ENCODE measurements around the gene RALGPS2. TPM values are rescaled to one million over a fixed set of nuclear protein-coding genes. Genes with fewer than 3 reads are reported as not detected.

The RALGPS2 gene
- total and polyA plus RNA-seq, 2 of the 8 experiments (the other 6 are each of a cell fraction or from before 2014, with no cell fraction given), result 6.7 to 38.0 TPM

GRCh38 chr1:178726545-178726944, 1.5 kb downstream of the RALGPS2 start:
- Histone ChIP-seq H3K79me1 (ENCODE audit: low read depth, low read length) (no peaks in the 10 kb centered on the region; the same call in 1 of the 2 replicates), H3K4me1 (replicated peaks in 1 of 4; ENCODE audit: control insufficient read depth in 3 of 4, insufficient read depth in 4 of 4, low read length in 3 of 4) (peaks cover 0 to 4% (median 3%) of the 10 kb centered on the region in 4 experiments; a peak in 5 of 7 replicates), H3K56ac (replicated peaks; ENCODE audit: insufficient read length, low read depth, low read length) (no peak overlapping the region), H2BK120ac (replicated peaks; ENCODE audit: low read depth, low read length) (no peak overlapping the region), H3K4ac (replicated peaks; ENCODE audit: insufficient read length, low read depth, low read length) (no peak overlapping the region), H3K27ac (ENCODE audit: low read depth, low read length) (no peak overlapping the region; the same call in 1 of the 2 replicates), H2BK15ac (ENCODE audit: low read length) (no peak overlapping the region), H4K91ac (replicated peaks; ENCODE audit: insufficient read length, low read length) (no peak overlapping the region), H3K4me2 (ENCODE audit: insufficient read depth in 1 of 2, low read depth in 2 of 2, low read length in 2 of 2) (peak overlapping the region; percentile 71 to 79), H3K4me3 (ENCODE audit: extremely low read depth in 1 of 4, insufficient read depth in 2 of 4, low read depth in 3 of 4, low read length in 4 of 4) (peak overlapping the region; percentile 63 to 89 (median 84)), H3K9me3 (ENCODE audit: insufficient read depth in 2 of 2, low read depth in 1 of 2, low read length in 1 of 2) (no peaks in the 10 kb centered on the region), H3K9ac (replicated peaks in 1 of 4; ENCODE audit: extremely low read depth in 1 of 4, low read depth in 3 of 4, low read length in 3 of 4) (peak overlapping the region in 1 of 4 experiments; percentile 43; a peak in 1 of 7 replicates), H2BK20ac (ENCODE audit: low read length) (no peak overlapping the region), H3K23ac (ENCODE audit: insufficient read length) (no peak overlapping the region), H3K14ac (ENCODE audit: insufficient read length) (no peak overlapping the region), H2BK5ac (ENCODE audit: low read depth, low read length) (no peak overlapping the region), H4K8ac (ENCODE audit: extremely low read depth, insufficient read depth, low read length) (no peak overlapping the region), H2AK5ac (ENCODE audit: low read depth, low read length) (no peak overlapping the region), H3K36me3 (ENCODE audit: control insufficient read depth in 2 of 4, insufficient read depth in 4 of 4, low read length in 3 of 4) (no peaks in the 10 kb centered on the region), H3K79me2 (ENCODE audit: control insufficient read depth in 1 of 2, insufficient read depth in 2 of 2, low read length in 2 of 2) (peaks cover under 1 to 51% of the 10 kb centered on the region in 2 experiments; a peak in 3 of 4 replicates), H3K27me3 (replicated peaks in 1 of 4; ENCODE audit: control insufficient read depth in 3 of 4, extremely low read depth in 1 of 4, insufficient read depth in 3 of 4, low read length in 3 of 4) (no peaks in the 10 kb centered on the region), H4K20me1 (replicated peaks in 1 of 2; ENCODE audit: control insufficient read depth in 1 of 2, insufficient read depth in 2 of 2, low read length in 2 of 2) (no peaks in the 10 kb centered on the region), H4K5ac (ENCODE audit: insufficient read length, low read depth, low read length) (peak overlapping the region; percentile 15), H3K23me2 (ENCODE audit: low read depth, low read length) (peaks cover 5% of the 10 kb centered on the region), H2BK12ac (ENCODE audit: low read depth, low read length) (no peak overlapping the region; the same call in 1 of the 2 replicates), H2AFZ (ENCODE audit: low read length) (no peak overlapping the region), H3K18ac (ENCODE audit: extremely low read depth, low read length) (no peak overlapping the region)
- POLR2A ChIA-PET (ENCODE audit: partially characterized antibody), result interaction anchor here (0.9 to 2.9 kb wide), 3 partner anchors 145 to 276 kb away, joined by 3 to 21 read pairs (median 4); no protein-coding TSS in a partner anchor
- FAIRE-seq (no peak), DNase-seq (ENCODE audit: low read depth in 1 of 2, low spot score in 2 of 2) (no peak)
- CTCF ChIA-PET (ENCODE audit: partially characterized antibody), result interaction anchor here (0.6 to 1.7 kb wide), 12 partner anchors 22 to 276 kb away, joined by 3 to 7 read pairs (median 4); no protein-coding TSS in a partner anchor
- 46% methylated on average over 5 of the region's 5 CpGs; no CpG with 5 or more reads in 1 of the 2 experiments for WGBS, 2 experiments (ENCODE audit: extremely low coverage in 1 of 2, insufficient coverage in 1 of 2, insufficient read length in 1 of 2, insufficient replicate concordance in 2 of 2, low coverage in 1 of 2, low lambda C conversion rate in 2 of 2, missing lambda C conversion rate in 1 of 2)
- TF ChIP-seq SAP30 (IDR thresholded peaks at IDR 0.05; ENCODE audit: insufficient read depth, insufficient replicate concordance, low read length), result no peak
- no peak for TF ChIP-seq MAFK (IDR thresholded peaks at IDR 0.05; ENCODE audit: low read depth, low read length)
- TF ChIP-seq ASH2L (IDR thresholded peaks at IDR 0.05; ENCODE audit: low read length), result no peak
- TF ChIP-seq, protein P1, sequence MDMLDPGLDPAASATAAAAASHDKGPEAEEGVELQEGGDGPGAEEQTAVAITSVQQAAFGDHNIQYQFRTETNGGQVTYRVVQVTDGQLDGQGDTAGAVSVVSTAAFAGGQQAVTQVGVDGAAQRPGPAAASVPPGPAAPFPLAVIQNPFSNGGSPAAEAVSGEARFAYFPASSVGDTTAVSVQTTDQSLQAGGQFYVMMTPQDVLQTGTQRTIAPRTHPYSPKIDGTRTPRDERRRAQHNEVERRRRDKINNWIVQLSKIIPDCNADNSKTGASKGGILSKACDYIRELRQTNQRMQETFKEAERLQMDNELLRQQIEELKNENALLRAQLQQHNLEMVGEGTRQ (IDR thresholded peaks at IDR 0.05; ENCODE audit: low read length), result no peak
- TF ChIP-seq TAF1 (IDR thresholded peaks at IDR 0.05; ENCODE audit: low read depth, low read length), result no peak
- TF ChIP-seq CEBPB (IDR thresholded peaks at IDR 0.05; ENCODE audit: low read depth, low read length), result no peak
- TF ChIP-seq CTCF (IDR thresholded peaks at IDR 0.05; ENCODE audit: control extremely low read depth in 1 of 3, insufficient read depth in 1 of 3, low read depth in 1 of 3, low read length in 3 of 3), result no peak
- TF ChIP-seq NANOG (IDR thresholded peaks at IDR 0.05; ENCODE audit: insufficient read depth, low read depth, low read length, poor library complexity, severe bottlenecking), result no peak
- no peak for TF ChIP-seq EZH2 (IDR thresholded peaks at IDR 0.05; ENCODE audit: low read depth, low read length, severe bottlenecking)
